ENCODE measurements around the gene PCDH9. TPM values are rescaled to one million over a fixed set of nuclear protein-coding genes. Genes with fewer than 3 reads are reported as not detected.

The PCDH9 gene
- total RNA-seq, 1 donor from 2014 or later: 0.26 TPM

DNA sequence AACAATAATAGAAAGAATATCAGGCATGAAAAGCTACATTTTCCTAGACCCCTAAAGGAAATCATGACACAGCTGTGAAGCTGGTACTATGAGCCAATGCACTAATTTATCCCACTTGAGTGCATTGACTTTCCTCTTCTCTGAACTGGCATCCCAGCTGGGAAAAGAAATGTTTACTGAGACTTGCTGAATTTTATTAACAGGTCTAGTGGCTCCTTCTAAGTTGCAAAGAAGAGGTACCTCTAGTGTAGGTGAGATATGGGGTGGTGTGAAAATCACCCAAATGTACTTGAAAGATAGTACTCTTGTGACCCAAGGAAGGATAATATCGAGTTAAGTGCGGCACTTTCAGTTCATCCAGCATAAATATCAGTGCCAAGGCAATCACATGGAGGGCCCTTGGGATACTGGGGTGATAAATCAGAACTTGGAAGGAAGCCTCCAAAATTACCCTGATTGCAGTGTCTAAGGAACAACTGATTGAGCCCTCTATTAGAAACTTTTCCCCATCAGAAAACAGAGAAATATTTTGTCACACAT, 369.2 kb downstream of the PCDH9 start:
- no peak for TF ChIP-seq CTCF (IDR thresholded peaks at IDR 0.05; ENCODE audit: insufficient read depth, low read length, severe bottlenecking)
- Histone ChIP-seq H3K36me3 (ENCODE audit: control insufficient read depth, insufficient read depth, low read length) (no peaks in the 10 kb centered on the region), H3K27me3 (ENCODE audit: control insufficient read depth, insufficient read depth, low read length) (no peaks in the 10 kb centered on the region), H3K4me3 (ENCODE audit: low read depth, low read length) (no peak overlapping the region)
- DNase-seq (ENCODE audit: low read depth): no peak
- FAIRE-seq: no peak

DNA sequence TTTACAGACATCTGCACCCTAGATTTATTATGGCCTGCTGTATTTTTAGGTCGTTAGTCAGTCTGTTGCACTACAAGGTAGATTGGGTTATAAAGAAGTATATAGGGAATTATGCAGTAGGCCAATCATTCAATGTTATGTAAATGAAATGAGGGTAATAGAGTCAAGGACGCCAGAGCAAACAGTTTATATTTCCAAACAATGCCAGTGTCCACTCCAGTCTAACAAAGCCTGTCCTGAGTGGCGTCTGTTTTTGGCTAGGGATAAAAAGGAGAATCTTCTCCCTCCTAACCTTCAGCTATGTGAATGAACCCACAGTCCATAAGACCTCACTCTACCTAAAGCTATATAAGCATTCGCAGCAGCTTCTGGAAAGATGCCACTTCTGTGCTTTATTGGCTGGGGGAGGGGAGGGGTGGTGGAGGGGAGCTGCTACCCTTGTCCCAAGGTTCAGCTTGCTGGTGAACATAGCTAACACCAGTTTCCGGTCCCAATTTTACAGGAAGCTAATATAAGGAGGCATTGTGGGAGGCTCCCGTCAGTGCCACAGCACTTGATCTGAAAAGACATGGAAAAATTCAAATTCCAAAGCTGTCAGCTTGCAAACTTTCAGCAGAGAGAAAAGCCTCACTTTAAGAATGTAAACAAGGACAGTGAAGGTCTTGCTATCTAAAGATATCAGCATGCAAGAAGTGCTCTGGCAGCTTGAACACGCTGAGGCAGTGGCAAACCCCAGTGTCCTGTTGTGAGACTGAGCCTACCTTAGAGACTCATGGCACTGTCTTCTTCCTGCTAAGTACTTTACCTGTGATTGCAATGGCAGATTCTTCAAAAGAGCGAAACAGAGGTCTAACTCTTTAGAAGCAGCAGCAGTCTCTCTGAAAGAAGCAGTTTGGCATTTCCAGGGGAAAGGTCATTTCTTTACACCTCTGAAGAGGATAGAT, 369.9 kb downstream of the PCDH9 start:
- no peak overlapping the region for H3K4me3 ChIP-seq (ENCODE audit: low read depth, low read length)
- no peaks in the 10 kb centered on the region for H3K36me3 ChIP-seq (ENCODE audit: control insufficient read depth, insufficient read depth, low read length)
- TF ChIP-seq CTCF (IDR thresholded peaks at IDR 0.05; ENCODE audit: insufficient read depth, low read length, severe bottlenecking): no peak
- no peak for FAIRE-seq
- no peak for DNase-seq (ENCODE audit: low read depth)
- no peaks in the 10 kb centered on the region for H3K27me3 ChIP-seq (ENCODE audit: control insufficient read depth, insufficient read depth, low read length)

- FAIRE-seq: no peak
- Histone ChIP-seq H3K36me3 (ENCODE audit: control insufficient read depth, insufficient read depth, low read length) (no peaks in the 10 kb centered on the region), H3K4me3 (ENCODE audit: low read depth, low read length) (no peak overlapping the region), H3K27me3 (ENCODE audit: control insufficient read depth, insufficient read depth, low read length) (no peaks in the 10 kb centered on the region)
- DNase-seq (ENCODE audit: low read depth): peak; percentile 73
- TF ChIP-seq CTCF (IDR thresholded peaks at IDR 0.05; ENCODE audit: insufficient read depth, low read length, severe bottlenecking): no peak
Observed at GRCh38 chr13:66859078-66859477, 371.1 kb downstream of the PCDH9 start.

DNA sequence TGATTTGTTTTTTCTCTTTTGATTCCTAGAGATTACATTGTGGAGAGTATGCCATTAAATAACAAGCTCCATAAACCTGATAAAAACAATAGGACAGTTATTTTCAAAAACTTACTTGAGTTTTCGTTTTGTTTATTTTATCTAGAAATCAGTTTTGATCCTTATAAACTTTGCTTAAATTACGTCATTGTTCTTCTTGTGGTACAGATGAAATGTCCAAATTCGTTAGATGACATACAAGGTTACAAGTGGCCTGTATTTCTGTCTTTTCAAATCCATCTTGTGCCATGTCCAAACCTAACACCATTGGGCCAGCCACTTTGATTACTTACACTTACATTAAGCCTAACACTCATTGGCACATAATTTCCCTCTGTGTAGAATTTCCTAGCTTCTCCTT, 372.0 kb downstream of the PCDH9 start:
- DNase-seq (ENCODE audit: low read depth) (no peak), FAIRE-seq (no peak)
- Histone ChIP-seq H3K36me3 (ENCODE audit: control insufficient read depth, insufficient read depth, low read length) (no peaks in the 10 kb centered on the region), H3K27me3 (ENCODE audit: control insufficient read depth, insufficient read depth, low read length) (no peaks in the 10 kb centered on the region), H3K4me3 (ENCODE audit: low read depth, low read length) (no peak overlapping the region)
- TF ChIP-seq CTCF (IDR thresholded peaks at IDR 0.05; ENCODE audit: insufficient read depth, low read length, severe bottlenecking): no peak

GRCh38 chr13:66855131-66855530, 375.0 kb downstream of the PCDH9 start:
- no peak overlapping the region for H3K4me3 ChIP-seq (ENCODE audit: low read depth, low read length)
- FAIRE-seq (no peak), DNase-seq (ENCODE audit: low read depth) (peak; percentile 82)
- TF ChIP-seq CTCF (IDR thresholded peaks at IDR 0.05; ENCODE audit: insufficient read depth, low read length, severe bottlenecking): no peak
- H3K36me3 ChIP-seq (ENCODE audit: control insufficient read depth, insufficient read depth, low read length): no peaks in the 10 kb centered on the region
- H3K27me3 ChIP-seq (ENCODE audit: control insufficient read depth, insufficient read depth, low read length): no peaks in the 10 kb centered on the region

Data from bronchial epithelial cell (primary cell).